Mesothelial cell of epicardium (in vitro differentiated cells): Measurements from ENCODE around the gene VPS33A. TPM values are rescaled to one million over a fixed set of nuclear protein-coding genes. Genes with fewer than 3 reads are reported as not detected.

Source experiments
- DNase-seq, 2 experiments: peaks; one replicate each; pipeline ENCODE4 v3.0.0; 2021; ENCODE audit warnings: low spot score in 2 of 2; ENCODE audit not compliant: unreplicated experiment in 2 of 2
- H3K27ac Mint-ChIP-seq: 2 replicates; pipeline ENCODE4 v1.8.0; 2021; ENCODE audit warnings: mixed read lengths
- H3K27me3 Mint-ChIP-seq: 2 replicates; pipeline ENCODE4 v1.8.0; 2021; ENCODE audit warnings: low read depth, mixed read lengths
- H3K36me3 Mint-ChIP-seq: 2 replicates; pipeline ENCODE4 v1.8.0; 2021; ENCODE audit warnings: mixed read lengths
- H3K4me1 Mint-ChIP-seq: 2 replicates; pipeline ENCODE4 v1.8.0; 2021; ENCODE audit warnings: mixed read lengths
- H3K4me3 Mint-ChIP-seq: 2 replicates; pipeline ENCODE4 v1.8.0; 2021; ENCODE audit warnings: mild to moderate bottlenecking, moderate library complexity, mixed read lengths
- H3K9me3 Mint-ChIP-seq: 2 replicates; pipeline ENCODE4 v1.8.0; 2021; ENCODE audit warnings: mixed read lengths
- total RNA-seq: library from RNA; stranded (reverse); gene quantifications from 3 replicates; pipeline ENCODE4 v1.2.1, GENCODE V29; 2021
- TF ChIP-seq, protein P1 (sequence below): fragments of 200-600 bp; sonication (generic); IDR thresholded peaks from one replicate; pipeline ENCODE4 v1.5.0; 2021; ENCODE audit warnings: antibody characterized with exemption; ENCODE audit not compliant: unreplicated experiment

Gene VPS33A
- total RNA-seq, 1 donor from 2014 or later, result 28.4 TPM

DNA sequence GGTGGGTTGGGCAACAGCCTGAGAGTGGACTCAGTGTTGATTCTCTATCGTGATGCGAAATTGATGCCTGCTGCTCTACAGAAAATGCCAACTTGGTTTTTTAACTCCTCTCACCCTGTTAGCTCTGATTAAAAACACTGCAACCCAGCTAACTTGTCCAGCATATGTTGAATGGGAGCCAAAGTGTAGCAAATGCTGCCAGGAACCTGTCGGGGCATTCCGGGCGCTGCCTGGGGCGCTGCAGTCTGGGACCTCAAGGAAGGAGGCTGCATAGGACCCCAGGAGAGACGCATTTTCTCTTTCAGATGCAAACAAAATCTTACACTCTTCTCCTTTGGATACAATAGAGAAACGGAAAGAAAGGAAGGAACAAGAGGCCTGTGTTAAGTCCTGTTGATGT is 58.9 kb downstream of the VPS33A start:
- Mint-ChIP-seq H3K27me3 (peaks cover 33% of the 10 kb centered on the region), H3K4me1 (peaks cover 5% of the 10 kb centered on the region), H3K27ac (no peak overlapping the region), H3K9me3 (no peaks in the 10 kb centered on the region), H3K36me3 (peaks cover 33% of the 10 kb centered on the region), H3K4me3 (no peak overlapping the region)
- DNase-seq, result no peak
- TF ChIP-seq, protein P1, sequence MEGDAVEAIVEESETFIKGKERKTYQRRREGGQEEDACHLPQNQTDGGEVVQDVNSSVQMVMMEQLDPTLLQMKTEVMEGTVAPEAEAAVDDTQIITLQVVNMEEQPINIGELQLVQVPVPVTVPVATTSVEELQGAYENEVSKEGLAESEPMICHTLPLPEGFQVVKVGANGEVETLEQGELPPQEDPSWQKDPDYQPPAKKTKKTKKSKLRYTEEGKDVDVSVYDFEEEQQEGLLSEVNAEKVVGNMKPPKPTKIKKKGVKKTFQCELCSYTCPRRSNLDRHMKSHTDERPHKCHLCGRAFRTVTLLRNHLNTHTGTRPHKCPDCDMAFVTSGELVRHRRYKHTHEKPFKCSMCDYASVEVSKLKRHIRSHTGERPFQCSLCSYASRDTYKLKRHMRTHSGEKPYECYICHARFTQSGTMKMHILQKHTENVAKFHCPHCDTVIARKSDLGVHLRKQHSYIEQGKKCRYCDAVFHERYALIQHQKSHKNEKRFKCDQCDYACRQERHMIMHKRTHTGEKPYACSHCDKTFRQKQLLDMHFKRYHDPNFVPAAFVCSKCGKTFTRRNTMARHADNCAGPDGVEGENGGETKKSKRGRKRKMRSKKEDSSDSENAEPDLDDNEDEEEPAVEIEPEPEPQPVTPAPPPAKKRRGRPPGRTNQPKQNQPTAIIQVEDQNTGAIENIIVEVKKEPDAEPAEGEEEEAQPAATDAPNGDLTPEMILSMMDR, result no peak

DNA sequence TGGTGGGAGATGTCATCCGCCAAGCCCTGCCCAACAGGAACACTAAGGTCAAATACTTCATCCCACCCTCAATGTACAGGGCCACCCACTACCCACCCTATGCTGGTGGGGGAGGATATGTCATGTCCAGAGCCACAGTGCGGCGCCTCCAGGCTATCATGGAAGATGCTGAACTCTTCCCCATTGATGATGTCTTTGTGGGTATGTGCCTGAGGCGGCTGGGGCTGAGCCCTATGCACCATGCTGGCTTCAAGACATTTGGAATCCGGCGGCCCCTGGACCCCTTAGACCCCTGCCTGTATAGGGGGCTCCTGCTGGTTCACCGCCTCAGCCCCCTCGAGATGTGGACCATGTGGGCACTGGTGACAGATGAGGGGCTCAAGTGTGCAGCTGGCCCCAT is 59.3 kb downstream of the VPS33A start:
- peaks cover 29% of the 10 kb centered on the region for H3K36me3 Mint-ChIP-seq
- H3K9me3 Mint-ChIP-seq, result no peaks in the 10 kb centered on the region
- peaks cover 5% of the 10 kb centered on the region for H3K4me1 Mint-ChIP-seq
- DNase-seq, result no peak
- TF ChIP-seq, protein P1, result no peak
- H3K27ac Mint-ChIP-seq, result no peak overlapping the region
- H3K27me3 Mint-ChIP-seq, result peaks cover 35% of the 10 kb centered on the region
- H3K4me3 Mint-ChIP-seq, result no peak overlapping the region

DNA sequence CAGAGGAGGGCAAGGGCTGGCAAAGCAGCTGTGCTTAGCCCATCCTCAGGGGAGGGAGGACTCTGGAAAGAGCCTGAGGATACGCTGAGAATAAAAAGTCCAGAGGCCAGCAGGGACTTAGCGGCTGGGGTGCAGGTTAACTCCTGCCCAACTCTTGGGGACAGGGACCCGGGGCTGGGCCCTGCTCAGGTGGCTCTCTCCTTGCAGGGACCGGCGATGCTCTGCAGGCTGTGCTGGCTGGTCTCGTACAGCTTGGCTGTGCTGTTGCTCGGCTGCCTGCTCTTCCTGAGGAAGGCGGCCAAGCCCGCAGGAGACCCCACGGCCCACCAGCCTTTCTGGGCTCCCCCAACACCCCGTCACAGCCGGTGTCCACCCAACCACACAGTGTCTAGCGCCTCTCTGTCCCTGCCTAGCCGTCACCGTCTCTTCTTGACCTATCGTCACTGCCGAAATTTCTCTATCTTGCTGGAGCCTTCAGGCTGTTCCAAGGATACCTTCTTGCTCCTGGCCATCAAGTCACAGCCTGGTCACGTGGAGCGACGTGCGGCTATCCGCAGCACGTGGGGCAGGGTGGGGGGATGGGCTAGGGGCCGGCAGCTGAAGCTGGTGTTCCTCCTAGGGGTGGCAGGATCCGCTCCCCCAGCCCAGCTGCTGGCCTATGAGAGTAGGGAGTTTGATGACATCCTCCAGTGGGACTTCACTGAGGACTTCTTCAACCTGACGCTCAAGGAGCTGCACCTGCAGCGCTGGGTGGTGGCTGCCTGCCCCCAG is 60.0 kb downstream of the VPS33A start:
- Mint-ChIP-seq H3K9me3 (no peaks in the 10 kb centered on the region), H3K4me1 (peaks cover 5% of the 10 kb centered on the region), H3K4me3 (no peak overlapping the region), H3K36me3 (peaks cover 24% of the 10 kb centered on the region), H3K27ac (no peak overlapping the region), H3K27me3 (peaks cover 42% of the 10 kb centered on the region)
- DNase-seq, result no peak
- TF ChIP-seq, protein P1, result no peak

DNA sequence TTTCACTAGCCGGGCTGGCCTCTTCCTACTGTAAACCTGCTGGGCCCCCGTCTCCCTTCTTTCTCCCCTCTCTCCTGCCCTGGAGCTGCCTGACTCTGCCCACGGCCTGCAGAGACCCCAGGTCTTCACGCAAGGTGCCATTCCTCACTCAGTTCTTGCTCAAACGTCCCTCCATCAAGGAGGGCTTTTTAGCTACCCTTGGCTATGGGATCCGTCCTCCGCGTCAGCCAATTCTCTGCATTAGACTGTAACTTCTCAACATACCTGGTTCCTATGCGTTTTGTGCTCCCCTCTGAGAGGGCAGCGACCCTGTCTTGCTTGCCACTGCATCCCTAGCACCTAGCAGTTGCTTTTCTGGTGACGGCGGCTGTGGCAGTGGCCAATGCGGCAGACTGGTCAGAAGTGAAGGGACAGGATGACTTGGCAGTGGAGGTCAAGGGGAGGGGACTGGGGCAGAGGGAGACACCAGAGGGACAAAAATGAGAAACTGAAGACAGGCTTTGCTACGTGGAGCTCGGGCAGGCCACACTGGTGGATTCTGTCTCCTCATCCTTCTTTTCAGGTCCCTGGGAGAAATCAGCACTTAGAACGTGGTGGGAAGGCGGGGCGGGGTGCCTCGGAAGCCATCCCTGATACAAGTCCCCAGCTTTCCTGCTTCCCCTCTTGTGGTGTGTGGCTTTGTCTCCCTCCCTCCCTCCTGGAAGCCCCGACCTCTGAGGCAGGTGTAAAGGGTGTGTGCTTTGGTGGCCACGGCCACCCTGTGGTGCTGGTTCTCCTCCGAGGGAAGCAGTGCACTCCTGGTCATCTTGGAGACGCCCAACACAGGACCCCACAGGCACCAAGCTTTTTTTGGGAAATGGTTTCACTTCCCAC is 61.0 kb downstream of the VPS33A start:
- Mint-ChIP-seq H3K4me3 (peak overlapping the region; percentile 63), H3K27me3 (peaks cover 47% of the 10 kb centered on the region), H3K36me3 (peaks cover 24% of the 10 kb centered on the region), H3K27ac (no peak overlapping the region), H3K4me1 (peaks cover 5% of the 10 kb centered on the region), H3K9me3 (no peaks in the 10 kb centered on the region)
- TF ChIP-seq, protein P1, result no peak
- no peak for DNase-seq

DNA sequence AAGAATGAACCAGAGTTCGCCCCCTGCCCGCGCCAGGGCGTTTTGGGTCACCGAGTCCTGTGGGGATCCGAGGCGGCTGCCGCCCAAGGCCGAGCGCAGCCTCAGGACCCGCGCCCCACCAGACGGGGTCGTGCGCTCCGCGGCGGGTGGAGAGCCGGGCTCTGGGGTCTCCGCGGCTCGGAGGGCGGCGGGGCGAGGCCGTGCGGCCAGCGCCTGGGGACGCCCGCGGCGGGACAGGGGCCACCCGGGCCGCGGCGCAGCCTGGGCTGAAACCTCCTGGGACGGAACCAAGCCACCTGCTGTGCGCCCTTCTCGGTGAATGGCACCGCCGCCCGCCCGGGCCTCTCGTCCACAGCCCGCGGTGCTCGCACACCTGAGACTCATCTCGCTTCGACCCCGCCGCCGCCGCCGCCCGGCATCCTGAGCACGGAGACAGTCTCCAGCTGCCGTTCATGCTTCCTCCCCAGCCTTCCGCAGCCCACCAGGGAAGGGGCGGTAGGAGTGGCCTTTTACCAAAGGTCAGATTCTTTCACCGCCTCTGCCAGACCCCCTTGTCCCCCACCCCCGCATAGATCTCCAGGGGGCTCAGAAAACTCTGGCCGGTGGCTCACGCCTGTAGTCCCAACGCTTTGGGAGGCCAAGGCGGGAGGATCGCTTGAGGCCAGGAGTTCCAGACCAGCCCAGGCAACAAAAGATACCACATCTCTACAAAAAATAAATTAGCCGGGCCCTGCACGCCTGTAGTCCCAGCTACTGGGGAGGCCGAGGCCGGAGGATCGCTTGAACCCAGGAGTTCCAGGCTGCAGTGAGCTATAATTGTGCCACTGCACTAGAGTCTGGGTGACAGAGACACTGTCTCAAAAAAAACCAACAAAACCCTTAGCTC is 61.9 kb downstream of the VPS33A start:
- peaks cover 5% of the 10 kb centered on the region for H3K4me1 Mint-ChIP-seq
- no peak for DNase-seq

More for the DNA sequence above, 61.9 kb downstream of the VPS33A start:
- Mint-ChIP-seq H3K4me3 (peak overlapping the region; percentile 63), H3K36me3 (peaks cover 18% of the 10 kb centered on the region), H3K9me3 (no peaks in the 10 kb centered on the region), H3K27me3 (peaks cover 56% of the 10 kb centered on the region), H3K27ac (no peak overlapping the region)
- TF ChIP-seq, protein P1, result no peak
